KG1 (cell line): ENCODE data around the gene PRCP.
A peak's percentile ranks its signal among the peaks of the same experiment; 100 is the strongest.
"Not testable (repeated sequence)": the region's sequence is repeated elsewhere in the genome, so short reads cannot be mapped to it uniquely, and the experiment has no call there.

ENCODE experiments used
- DNase-seq: peaks from one replicate; lab custom pipeline; 2025; lab: John Stamatoyannopoulos, UW

Gene PRCP

DNA sequence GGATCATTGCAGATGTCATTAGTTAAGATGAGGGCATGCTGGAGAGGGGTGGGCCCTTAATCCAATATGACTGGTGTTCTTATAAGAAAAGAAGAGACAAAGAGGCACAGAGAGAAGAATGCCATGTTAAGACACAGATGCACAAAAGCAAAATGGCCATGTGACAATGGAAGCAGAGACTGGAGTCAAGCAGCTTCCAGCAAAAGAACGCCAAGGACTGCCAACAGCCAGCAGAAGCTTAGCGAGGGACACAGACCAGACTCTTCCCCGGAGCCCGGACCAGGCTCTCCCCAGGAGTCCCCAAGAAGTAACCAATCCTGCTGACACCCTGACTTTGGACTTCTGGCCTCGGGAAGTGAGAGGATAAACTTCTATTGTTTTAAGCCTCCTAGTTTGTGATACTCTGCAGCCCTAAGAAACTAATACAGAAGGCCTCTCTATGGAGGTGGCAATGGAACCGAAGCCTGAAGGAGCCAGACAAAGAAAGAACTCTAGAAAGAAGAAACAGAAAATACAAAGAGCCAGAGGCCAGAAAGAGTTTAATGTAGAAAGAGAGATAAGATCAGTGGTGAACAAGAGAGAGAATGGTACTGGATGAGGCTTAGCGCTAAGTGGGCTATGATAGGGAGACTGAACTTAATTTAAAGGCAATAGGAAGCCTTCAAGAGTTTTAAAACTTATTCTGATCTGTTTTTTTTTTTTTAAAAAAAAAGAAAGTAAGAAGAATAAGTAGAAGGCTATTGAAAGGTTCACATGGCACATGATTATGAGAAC is 27.7 kb downstream of the PRCP start:
- DNase-seq, result no peak

DNA sequence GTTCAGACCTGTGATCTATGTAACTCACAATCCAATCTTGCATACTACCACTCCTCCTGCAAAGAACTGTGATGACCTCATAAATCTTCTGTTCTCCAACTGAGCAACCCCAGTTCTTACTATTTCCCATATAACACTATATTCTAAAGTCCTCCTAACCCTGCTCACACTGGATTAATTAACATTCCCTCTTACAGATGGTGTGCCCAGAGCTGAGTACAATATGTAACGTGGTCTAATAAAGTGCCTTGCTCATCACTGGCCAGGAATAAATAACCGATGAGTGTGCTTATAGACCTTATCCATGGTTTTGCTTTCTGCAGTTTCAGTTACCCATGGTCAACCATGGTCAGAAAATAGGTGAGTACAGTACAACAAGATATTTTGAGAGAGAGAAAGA is 28.6 kb downstream of the PRCP start:
- no peak for DNase-seq

DNA sequence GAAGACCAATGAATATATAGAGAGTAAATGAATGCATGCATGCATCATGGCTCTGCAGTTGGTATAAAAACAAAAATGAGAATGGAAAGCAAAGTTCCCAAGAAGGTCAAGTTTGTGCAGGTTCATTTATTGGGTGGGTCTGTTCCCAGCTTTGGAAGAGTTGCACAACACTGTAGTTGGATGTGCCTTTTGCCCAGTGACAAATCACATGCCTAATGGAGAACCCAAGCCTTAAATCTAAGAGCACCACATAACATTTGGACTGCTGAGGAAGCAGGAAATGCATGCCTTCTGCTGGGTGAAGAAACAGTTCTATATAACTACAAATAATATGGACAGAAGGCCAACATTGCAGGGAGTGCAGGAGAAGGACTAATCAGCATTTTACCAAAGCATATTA is 30.6 kb downstream of the PRCP start:
- DNase-seq, result no peak

DNA sequence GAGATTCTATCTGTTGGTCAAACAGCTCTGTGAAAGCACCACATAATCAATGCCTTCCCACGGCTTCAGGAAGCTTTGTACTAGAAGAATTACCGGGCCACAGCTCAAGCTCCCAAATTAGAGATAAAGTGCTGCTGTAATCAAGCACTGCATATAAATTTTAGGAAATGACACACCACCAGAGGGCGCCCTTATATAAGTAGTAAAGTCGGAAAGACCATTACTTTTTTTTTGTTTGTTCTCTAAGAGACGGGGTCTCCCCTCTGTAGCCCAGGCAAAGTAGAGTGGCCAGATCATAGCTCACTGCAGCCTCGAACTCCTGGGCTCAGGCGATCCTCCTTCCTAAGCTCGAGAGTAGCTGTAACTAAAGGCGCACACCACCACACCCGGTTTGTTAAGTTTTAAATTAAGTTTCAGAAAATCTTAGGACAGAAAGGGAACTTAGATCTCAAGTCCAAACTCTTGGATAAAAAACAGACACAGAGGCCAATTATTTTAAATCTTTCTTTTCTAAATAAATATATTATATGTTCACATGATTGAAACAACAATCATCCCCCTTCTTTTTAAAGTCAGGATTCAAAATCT is 32.6 kb downstream of the PRCP start:
- DNase-seq, result peak; percentile 80

DNA sequence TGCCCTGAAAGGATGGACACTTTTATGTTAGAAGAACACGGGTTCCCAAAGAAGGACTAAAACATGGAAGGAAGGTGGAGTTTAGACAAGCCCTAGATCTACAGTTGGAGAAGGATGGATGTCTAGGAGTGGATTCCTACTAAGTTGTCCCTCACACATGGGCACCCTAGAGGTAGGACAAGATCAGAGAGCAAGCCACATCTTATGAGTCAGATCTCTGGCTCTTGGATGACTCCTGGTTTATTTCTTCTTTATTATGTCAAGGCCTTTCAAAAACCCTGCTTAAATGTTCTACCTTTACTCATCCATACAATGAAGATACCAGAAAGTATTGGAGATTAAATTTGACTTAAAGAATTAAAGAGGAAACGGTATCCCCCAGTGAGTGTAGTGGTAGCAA is 34.4 kb downstream of the PRCP start:
- DNase-seq, result no peak

DNA sequence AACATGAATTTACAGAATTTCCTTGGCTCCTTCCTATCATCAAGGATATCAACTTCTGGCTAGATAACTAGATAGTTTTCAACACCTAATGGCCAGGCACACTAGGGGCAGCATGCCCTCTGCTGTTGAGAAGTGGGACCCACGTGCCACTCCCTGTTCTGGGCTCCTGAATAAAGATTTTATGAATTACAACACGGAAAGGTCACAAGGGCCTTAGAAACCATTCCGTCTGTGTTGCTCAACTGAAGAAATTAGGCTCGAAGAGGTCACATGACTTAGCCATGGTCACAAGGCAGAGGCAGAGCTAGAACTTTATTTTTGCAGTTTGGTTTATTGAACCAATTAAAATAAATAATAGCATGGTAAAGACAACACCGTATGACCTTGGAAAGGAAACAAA is 36.0 kb downstream of the PRCP start:
- DNase-seq, result no peak

DNA sequence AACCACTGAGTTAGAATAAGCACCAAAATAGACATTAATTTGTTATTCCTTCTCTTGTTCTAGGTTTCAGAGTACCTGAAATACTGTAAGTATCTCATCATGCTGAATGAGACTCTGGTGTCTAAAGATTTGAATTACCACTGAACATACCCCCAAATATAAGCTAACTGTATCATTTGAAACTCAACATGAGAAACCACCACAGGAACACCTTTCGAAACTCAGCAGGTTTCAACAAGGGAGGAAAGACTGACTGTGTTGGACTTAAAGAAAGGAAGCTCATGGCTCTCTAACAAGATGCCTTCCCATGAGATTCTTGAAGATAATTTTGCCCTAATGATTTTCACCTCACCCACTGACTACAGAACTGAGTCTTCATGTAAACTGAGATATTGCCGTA is 37.0 kb downstream of the PRCP start:
- DNase-seq, result no peak

DNA sequence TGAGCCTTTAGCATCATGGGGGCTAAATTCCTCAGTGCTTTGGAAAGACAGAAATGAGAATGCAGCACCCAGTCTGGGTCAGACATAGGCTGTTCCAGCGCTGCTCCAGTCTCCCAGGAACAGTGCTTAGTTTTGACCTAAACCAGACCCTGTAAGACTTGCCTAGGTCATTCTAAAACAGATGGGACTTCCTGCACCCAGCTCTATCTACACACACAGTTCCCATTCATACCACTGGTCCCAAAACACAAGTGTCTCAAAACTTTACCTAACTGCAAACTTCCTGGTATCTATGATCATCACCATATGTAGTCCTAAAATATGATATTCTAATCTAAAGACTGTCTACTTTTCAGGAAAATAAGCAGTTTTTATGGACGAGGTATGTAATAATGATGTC is 37.9 kb downstream of the PRCP start:
- DNase-seq, result no peak

DNA sequence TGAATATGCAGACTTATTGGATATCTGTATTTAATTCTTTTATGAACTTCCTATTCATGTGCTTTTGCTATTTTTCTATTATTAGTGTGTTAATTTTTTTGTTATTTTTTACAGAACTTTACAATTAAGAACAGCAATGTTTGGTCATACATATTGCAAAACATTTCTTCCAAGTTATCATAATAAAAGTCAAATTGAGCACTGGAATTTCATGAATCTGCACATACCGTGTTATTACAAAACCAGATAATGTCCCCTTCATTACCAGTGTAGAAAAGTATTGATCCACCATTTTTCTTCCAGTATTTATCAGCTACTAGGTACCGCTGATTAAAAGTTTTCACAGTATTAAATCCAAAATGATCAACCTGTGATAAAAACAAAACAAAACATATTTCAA is 40.5 kb downstream of the PRCP start:
- DNase-seq, result no peak

DNA sequence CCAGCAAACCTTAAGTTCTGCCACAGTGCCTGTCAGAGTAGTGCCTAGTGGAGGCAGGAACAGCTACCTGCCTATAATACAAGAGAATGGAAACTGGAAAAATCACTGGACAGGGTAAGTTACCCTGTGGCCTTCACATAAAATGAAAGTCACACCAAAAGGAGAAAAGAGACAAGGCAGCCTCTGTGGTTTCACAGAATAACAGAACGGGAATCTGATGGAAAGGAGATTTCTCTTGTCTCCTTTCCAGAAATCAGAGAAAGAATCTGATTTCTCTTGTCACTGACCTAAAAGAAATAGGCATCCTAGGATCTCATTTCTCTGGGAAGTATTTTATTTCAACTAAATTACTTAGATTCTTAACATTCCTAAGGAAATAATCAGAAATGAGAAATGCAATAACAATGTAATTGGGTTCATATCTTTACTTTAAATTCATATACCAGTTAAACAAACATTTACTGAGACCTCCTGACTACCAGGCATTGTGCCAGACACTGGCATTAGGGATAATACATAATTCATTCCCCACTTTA is 41.6 kb downstream of the PRCP start:
- no peak for DNase-seq

DNA sequence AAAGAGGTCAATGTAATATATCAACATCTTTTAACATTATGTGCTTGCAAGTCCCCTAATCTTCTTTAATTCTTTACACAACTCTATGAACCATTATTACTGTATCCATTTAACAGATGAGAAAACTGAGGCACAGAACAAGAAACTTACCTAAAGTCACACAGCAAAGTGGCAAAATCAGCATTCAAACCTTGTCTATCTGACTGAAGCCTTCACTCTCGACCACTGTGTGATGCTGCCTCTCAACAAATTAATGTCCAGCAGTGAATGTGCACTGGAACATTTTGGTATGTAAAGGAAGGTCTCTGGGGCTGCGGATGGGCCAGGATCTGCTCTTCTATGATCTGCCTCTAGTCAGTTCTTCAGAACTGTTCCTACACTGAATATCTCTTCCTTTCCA is 42.1 kb downstream of the PRCP start:
- DNase-seq, result no peak

DNA sequence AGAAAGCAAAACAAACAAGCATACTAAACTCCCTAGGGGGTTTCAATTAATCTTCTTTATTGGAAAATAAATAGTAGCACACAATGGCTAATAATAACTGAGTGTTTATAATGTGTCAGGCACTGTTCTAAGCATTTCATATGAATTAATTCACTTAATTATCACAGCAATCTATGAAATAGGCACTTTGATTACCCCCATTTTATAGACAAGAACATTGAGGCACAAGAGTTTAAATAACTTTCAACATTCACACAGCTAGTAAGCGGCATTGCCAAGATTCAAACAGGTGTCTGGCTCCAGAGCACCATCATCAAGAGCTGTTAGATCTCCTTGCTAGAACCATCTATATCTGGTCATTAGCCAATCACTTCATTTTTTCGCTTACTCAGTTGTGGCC is 43.1 kb downstream of the PRCP start:
- DNase-seq, result no peak

DNA sequence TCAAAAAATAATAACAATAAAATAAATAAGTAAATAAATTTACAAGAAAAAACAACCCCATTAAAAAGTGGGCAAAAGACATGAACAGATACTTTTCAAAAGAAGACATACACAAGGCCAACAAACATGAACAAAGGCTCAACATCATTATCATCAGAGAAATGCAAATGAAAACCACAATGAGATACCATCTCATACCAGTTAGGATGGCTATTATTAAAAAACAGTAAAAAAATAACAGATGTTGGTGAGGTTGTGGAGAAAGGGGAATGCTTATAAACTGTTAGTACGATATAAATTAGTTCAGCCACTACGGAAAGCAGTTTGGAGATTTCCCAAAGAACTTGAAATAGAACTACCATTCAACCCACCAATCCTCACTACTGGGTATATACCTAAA is 44.6 kb downstream of the PRCP start:
- no peak for DNase-seq

DNA sequence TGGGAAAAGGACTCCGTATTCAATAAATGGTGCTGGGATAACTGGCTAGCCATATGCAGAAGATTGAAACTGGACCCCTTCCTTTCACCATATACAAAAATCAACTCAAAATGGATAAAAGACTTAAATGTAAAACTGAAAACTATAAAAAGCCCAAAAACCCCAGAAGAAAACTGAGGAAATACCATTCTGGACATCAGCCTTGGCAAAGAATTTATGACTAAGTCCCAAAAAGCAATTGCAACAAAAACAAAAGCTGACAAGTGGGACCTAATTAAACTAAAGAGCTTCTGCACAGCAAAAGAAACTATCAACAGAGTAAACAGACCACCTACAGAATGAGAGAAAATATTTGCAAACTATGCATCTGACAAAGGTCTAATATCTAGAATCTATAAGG is 45.3 kb downstream of the PRCP start:
- DNase-seq, result not testable (repeated sequence)

DNA sequence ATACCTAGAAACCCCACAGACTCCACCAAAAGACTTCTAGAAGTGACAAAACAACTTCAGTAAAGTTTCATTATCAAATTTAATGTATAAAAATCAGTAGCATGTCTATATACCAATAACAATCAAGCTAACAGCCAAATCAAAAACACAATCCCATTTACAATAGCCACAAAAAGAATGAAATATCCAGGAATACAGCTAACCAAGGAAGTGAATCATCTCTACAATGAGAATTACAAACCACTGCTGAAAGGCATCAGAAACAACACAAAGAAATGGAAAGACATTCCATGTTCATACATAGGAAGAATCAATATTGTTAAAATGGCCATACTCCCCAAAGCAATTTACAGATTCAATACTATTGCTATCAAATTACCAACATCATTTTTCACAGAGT is 46.0 kb downstream of the PRCP start:
- DNase-seq, result no peak

DNA sequence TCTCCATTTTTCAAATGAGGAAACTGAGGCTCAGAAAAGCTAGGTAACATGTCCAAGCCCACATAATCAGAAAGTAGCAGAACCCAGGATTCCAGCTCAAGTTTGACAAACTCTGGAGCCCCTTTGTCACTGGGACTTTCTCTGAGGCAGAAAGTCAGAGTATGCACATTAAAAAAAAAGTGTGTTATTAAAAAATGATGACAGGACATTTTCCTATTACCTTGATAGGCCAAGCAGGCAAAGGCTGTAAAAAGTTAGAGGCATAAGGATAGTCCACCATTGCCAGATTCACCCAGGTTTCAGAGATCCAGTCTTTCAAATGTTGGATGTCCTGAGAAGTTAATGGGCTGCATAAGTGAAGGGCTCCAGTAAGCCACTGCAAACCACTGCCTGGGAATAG is 51.4 kb downstream of the PRCP start:
- DNase-seq, result no peak

DNA sequence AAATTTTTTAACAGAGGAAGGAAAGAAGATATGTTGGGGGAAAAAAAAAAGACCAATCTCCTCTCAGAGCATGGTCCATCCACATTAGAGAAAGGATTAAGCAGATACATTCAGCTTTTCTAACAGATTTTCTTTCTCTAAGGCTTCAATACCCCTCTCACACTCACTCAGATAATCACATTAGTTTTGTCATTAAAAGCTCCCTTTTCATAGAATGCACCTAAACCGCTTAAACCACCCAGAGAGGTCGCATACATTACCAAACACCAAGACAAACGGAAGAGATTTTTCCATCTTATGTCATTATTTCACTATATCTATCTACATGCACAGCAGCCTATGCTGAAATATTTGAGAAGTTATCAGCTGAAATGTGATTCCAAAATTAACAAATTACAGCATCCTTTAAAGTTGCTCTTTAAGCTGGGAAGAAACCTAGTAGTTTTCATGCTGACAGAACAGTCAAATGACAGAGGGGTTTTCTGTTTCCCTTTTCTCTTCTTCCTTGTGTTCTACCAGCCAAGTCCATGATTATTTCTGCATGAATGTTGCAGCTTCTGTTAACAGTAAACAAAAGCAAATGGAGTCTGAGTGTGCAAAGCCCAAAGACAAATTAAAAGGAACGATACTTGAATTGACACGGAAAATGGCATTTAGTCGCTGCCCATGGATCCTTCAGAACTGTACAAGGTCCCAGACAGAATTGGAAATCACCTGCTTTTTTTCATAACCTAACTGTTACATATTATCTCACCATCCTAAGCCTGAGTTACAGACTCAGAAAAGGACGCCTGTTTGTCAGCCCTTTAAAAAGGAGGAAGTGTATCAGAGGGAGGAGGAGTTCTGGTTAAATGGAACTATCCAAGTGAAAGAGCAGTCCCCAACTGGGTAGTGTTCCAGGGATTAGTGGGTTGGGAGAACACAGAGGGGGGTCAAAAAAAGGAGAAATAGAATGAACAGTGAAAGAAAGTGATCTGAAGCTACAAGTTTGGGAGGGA is 54.6 kb downstream of the PRCP start:
- DNase-seq, result no peak

DNA sequence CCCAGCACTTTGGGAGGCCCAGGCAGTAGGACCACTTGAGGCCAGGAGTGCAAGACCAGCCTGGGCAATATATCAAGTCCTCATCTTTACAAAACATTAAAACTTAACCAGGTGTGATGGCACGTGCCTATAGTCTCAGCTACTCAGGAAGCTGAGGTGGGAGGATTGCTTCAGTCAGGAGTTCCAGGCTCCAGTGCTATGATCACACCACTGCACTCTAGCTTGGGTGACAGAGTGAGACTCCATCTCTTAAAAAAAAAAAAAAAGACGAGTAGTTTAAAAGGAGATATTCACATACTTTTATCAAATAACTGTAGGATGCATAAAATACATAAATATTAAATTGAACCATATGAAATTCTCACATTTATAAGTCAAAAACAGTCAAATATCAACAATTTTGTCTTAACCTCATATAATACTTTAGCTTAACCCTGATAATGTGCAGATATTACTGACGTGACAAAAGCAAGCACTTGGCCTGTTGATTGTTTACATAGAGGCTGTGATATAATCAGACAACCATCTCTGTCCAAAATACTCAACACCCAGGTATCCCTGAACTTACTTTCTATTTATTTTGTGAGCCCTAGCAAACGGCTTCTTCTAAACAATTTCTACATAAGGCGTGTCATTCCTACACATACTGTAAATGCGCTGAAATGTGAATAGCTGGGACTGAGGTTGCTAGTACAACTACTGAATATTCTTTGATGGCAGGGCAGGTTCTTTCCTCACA is 57.0 kb downstream of the PRCP start:
- DNase-seq, result no peak

DNA sequence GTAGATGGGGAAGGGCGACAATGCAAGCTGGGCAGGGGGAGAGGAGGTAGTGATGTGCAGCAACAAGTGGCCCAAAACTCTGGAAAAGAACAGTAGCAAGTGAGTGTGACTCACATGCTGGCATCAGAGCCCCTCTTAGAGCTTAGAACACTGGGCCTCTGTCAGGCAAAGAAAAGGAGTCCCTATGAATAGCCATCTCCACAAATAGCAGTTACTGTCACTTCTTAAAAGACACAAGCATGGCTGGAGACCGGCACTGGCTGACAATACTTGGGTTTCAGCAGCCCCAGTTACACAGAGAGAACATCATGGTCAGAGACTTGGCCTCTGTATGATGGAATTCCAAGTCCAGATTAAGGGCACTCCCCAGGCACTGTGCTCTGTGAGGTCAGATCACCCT is 58.2 kb downstream of the PRCP start:
- DNase-seq, result no peak

DNA sequence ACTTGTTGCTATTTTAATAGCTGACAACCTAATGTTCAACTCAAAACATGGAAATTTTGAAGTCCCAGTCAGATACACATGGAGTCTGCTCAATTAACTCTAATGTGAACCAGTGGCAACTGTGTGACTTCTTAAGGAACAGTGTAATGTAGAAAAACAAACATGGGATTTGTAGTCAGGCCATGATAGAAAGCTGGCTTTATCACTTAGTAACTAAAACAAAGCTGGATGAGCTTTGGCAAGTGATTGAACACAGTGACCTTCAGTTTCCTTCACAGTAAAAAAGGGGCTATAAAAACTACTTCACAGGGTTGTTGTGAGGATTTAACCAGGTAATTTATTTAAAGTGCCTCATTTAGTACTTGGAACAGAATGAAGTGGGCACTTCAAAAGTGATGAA is 62.6 kb downstream of the PRCP start:
- no peak for DNase-seq

DNA sequence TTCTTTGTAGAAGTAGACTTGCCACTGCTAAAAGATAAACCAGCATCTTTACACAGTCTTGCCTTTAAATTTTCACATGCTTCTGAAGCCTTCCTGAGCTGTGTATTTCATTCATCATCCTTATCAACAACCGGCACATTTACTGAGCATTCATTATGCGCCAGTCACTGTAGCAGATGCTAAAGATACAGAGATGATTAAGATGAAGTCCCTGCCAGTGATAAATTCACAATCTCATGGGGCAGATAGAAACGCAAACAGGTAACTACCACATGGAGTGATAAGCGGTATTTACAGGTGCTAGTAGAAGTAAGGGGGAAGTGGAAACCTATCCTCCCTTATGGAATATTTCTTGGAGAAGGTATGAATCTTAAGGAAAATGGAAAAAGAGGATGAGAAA is 67.2 kb downstream of the PRCP start:
- DNase-seq, result no peak

DNA sequence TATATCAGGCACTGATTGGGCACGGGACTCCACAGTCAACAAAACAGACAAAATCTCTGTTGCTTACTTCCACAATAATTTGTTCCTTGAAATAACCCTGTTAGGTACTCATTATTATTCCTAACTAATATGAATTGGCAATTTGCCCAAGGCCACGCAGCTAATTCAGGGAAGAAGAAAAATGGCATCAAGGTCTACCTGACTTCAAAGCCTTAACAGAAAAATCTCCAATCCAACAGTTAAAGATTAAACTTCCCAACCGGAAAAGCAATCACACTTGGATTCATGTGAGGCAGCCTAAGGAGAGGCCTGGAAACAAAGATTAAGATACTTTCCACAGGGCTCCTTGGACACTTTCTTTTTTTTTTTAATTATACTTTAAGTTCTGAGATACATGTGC is 68.9 kb downstream of the PRCP start:
- no peak for DNase-seq
